ENCODE data around the gene PDE10A. TPM values are rescaled to one million over a fixed set of nuclear protein-coding genes. Genes with fewer than 3 reads are reported as not detected.
"Not testable (repeated sequence)": the region's sequence is repeated elsewhere in the genome, so short reads cannot be mapped to it uniquely, and the experiment has no call there.

The PDE10A gene
- total RNA-seq, 6 donors from 2014 or later = 0.89 to 4.9 (median 1.4) TPM

DNA sequence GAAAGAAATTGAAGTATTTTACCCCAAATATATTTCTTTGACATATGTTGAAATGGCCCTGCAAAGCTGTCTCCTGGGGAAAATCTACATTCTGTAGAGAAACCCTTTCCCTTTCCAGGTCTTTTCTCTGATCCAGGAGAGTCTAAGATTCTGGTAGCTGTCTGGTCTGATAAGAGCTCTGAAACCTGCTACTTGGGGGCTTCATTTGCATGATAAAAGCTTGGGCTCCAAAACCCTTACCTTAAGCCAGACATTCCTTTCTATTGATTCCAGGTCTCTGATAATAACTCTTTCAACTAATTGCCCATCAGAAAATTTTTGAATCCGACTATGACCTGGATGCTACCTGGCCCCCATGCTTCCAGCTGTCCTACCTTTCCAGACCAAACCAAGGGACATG, 184.5 kb downstream of the PDE10A start:
- WGBS, 2 donors = 89 to 96% methylated on average over 1 of the region's 1 CpG
- no peaks in the 10 kb centered on the region for H3K4me1 ChIP-seq
- no peak for ATAC-seq (ENCODE audit: low FRiP score in 2 of 2)
- no peak for DNase-seq
- TF ChIP-seq POLR2AphosphoS5 (IDR thresholded peaks at IDR 0.05) (no peak), POLR2A (IDR thresholded peaks at IDR 0.05) (no peak), EP300 (IDR thresholded peaks at IDR 0.05) (no peak)
- TF ChIP-seq, protein P1, sequence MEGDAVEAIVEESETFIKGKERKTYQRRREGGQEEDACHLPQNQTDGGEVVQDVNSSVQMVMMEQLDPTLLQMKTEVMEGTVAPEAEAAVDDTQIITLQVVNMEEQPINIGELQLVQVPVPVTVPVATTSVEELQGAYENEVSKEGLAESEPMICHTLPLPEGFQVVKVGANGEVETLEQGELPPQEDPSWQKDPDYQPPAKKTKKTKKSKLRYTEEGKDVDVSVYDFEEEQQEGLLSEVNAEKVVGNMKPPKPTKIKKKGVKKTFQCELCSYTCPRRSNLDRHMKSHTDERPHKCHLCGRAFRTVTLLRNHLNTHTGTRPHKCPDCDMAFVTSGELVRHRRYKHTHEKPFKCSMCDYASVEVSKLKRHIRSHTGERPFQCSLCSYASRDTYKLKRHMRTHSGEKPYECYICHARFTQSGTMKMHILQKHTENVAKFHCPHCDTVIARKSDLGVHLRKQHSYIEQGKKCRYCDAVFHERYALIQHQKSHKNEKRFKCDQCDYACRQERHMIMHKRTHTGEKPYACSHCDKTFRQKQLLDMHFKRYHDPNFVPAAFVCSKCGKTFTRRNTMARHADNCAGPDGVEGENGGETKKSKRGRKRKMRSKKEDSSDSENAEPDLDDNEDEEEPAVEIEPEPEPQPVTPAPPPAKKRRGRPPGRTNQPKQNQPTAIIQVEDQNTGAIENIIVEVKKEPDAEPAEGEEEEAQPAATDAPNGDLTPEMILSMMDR (IDR thresholded peaks at IDR 0.05) = no peak
- H3K9me3 ChIP-seq = no peaks in the 10 kb centered on the region
- no peak overlapping the region for H3K27ac ChIP-seq
- H3K36me3 ChIP-seq = no peaks in the 10 kb centered on the region
- no peak overlapping the region for H3K4me3 ChIP-seq
- no peaks in the 10 kb centered on the region for H3K27me3 ChIP-seq

DNA sequence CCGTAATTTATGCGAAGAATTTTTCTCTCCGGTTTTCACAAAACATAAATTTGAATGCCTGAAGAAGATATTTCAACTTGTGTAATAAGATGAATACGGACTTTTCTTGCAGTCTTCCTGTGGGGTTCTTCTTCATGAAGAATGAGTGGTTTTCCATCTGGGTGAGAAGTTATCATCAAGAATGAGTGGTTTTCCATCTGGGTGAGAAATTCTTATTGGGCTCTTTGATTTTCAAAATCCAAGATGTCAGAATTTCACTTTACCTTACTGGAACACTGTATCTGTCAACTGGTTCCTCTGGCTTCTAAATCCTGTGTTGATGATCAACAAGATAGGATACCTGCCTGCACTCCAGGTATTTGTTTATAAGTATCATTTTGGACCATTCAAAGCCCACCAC, 193.6 kb downstream of the PDE10A start:
- H3K9me3 ChIP-seq = peaks cover 0 to 7% (median 0%) of the 10 kb centered on the region in 4 donors
- no peaks in the 10 kb centered on the region for H3K4me1 ChIP-seq
- DNase-seq (no peak), ATAC-seq (ENCODE audit: low FRiP score in 2 of 2) (no peak)
- WGBS, 2 donors = 91 to 94% methylated on average over 4 of the region's 4 CpGs
- H3K4me3 ChIP-seq = no peak overlapping the region
- no peaks in the 10 kb centered on the region for H3K36me3 ChIP-seq
- H3K27me3 ChIP-seq = no peaks in the 10 kb centered on the region
- no peak overlapping the region for H3K27ac ChIP-seq
- TF ChIP-seq EP300 (IDR thresholded peaks at IDR 0.05) (no peak), POLR2AphosphoS5 (IDR thresholded peaks at IDR 0.05) (no peak), POLR2A (IDR thresholded peaks at IDR 0.05) (no peak)
- TF ChIP-seq, protein P1 (IDR thresholded peaks at IDR 0.05) = no peak

DNA sequence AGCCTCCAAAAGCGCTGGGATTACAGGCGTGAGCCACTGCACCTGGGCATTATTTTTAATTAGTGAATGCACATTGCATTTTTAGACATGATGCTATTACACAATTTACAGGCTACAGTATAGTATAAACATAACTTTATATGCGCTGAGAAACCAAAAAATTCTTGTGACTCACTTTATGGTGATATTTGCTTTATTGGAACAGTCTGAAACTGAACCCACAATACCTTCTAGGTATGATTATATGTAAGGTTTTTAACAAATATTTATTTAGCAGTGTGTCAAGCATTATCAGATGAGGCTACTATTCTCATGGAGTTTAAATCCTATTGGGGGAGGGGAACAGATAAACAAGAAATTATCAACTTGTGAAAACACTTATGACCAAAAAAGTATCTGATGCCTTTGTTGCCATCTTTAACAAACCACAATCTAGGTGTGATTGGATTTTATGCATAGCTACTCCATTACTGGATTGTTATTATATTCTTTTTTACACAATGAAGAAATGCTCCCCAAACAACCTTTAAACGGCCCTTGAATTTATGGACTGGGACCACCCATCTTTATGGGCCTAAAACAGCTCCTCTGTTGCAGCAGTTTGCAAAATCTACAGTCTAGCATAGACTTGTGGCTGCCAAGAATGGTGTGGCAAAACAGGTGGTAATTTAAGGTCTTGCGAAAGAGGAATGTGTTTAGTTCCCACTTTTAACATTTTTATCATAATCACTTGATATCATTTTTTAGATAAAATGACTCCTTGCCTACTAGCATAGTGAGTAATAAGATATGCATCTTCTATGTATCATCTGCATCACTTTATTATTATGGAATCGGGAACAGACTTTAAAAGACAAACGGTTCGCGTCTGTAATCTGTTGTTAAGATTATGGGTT, 194.5 kb downstream of the PDE10A start:
- Histone ChIP-seq H3K9me3 (peaks cover 0 to 14% (median 3%) of the 10 kb centered on the region in 4 donors), H3K4me1 (no peaks in the 10 kb centered on the region), H3K27me3 (no peaks in the 10 kb centered on the region), H3K36me3 (no peaks in the 10 kb centered on the region), H3K27ac (no peak overlapping the region), H3K4me3 (no peak overlapping the region)
- ATAC-seq (ENCODE audit: low FRiP score in 2 of 2) (no peak), DNase-seq (no peak)
- 86 to 89% methylated on average over 9 of the region's 9 CpGs for WGBS, 2 donors
- TF ChIP-seq POLR2AphosphoS5 (IDR thresholded peaks at IDR 0.05) (no peak), POLR2A (IDR thresholded peaks at IDR 0.05) (no peak), EP300 (IDR thresholded peaks at IDR 0.05) (no peak)
- TF ChIP-seq, protein P1 (IDR thresholded peaks at IDR 0.05) = no peak

DNA sequence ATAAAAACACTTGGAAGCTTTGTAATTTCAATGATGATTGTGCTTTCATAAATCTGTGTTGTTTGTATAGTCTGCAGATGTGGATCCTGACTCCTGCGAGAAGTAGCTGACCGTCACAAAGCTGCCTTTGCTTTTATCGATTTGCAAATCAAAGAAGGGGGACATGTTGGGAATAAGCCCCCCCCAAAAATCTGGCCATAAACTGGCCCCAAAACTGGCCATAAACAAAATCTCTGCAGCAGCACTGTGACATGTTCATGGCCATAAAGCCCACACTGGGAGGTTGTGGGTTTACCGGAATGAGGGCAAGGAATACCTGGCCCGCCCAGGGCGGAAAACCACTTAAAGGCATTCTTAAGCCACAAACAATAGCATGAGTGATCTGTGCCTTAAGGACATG, 199.5 kb downstream of the PDE10A start:
- H3K36me3 ChIP-seq; H3K4me1 ChIP-seq; H3K27me3 ChIP-seq; ATAC-seq (ENCODE audit: low FRiP score in 2 of 2); DNase-seq; H3K27ac ChIP-seq; H3K4me3 ChIP-seq: not testable (repeated sequence)
- H3K9me3 ChIP-seq = peaks cover 3 to 15% (median 11%) of the 10 kb centered on the region in 4 donors
- 94% methylated on average over 6 of the region's 6 CpGs for WGBS, 2 donors

DNA sequence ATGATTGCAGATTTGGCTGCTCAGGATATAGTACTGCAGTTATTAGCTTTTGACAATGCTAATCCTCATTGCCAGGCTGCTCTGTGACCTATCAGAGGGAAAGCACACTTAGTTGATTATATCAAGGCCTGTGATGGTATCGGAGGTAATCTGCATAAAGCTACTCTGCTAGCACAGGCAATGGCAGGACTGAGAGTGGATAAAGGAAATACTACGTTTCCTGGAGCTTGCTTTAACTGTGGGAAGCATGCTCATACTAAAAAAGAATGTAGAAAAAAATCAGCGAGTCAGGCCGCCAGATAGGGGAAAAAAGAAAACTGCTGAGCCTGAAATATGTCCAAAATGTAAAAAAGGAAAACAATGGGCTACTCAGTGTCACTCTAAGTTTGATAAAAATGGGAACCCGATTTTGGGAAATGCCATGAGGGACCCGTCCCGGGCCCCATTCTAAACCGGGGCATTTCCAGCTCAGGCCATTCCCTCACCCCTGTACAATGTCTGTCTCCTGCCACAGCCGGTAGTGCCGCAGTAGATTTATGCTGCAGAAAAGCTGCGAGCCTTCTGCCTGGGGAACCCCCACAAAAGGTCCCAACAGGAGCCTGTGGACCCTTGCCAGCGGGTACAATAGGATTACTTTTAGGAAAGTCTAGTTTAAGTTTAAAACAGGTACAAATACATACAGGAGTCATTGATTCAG, 203.3 kb downstream of the PDE10A start:
- peaks cover 3 to 13% (median 9%) of the 10 kb centered on the region in 4 donors for H3K9me3 ChIP-seq
- 24 to 50% methylated on average over 12 of the region's 12 CpGs for WGBS, 2 donors
- not testable (repeated sequence) for DNase-seq; H3K4me1 ChIP-seq; H3K4me3 ChIP-seq; H3K27me3 ChIP-seq; H3K36me3 ChIP-seq; H3K27ac ChIP-seq; ATAC-seq (ENCODE audit: low FRiP score in 2 of 2)
